Liver (tissue), 9 donors: Measurements from ENCODE around the gene SULT1C4. TPM values are rescaled to one million over a fixed set of nuclear protein-coding genes. Genes with fewer than 3 reads are reported as not detected.

Experiments used
- DNase-seq: peaks from one replicate; pipeline ENCODE4 v3.0.0-alpha.2; 2017; ENCODE audit warnings: low spot score
- H3K27ac ChIP-seq, 2 donors: one replicate each; pipeline ENCODE4 v1.7.0; 2013; ENCODE audit warnings: inconsistent platforms in 2 of 2, low read length in 2 of 2, control low read depth in 1 of 2, low read depth in 1 of 2, mild to moderate bottlenecking in 1 of 2
- H3K27me3 ChIP-seq, 4 donors: one replicate each; pipeline versions ENCODE4 v1.6.1 to v1.7.0; 2013; ENCODE audit warnings: low read length in 3 of 4, inconsistent platforms in 1 of 4, mild to moderate bottlenecking in 1 of 4, moderate library complexity in 1 of 4; ENCODE audit not compliant: control insufficient read depth in 4 of 4, insufficient read depth in 4 of 4
- H3K36me3 ChIP-seq, 4 donors: one replicate each; pipeline versions ENCODE4 v1.6.1 to v1.7.0; 2013; ENCODE audit warnings: low read length in 3 of 4, mild to moderate bottlenecking in 3 of 4, low read depth in 1 of 4, moderate library complexity in 1 of 4; ENCODE audit not compliant: control insufficient read depth in 4 of 4, insufficient read depth in 3 of 4
- H3K4me1 ChIP-seq, 4 donors: one replicate each; pipeline versions ENCODE4 v1.6.1 to v1.7.0; 2013; ENCODE audit warnings: low read length in 3 of 4, mild to moderate bottlenecking in 3 of 4, moderate library complexity in 1 of 4; ENCODE audit not compliant: control insufficient read depth in 4 of 4, insufficient read depth in 4 of 4
- H3K4me3 ChIP-seq, 3 donors: one replicate each; pipeline versions ENCODE4 v1.6.1 to v1.7.0; 2013; ENCODE audit warnings: low read length in 3 of 3, control low read depth in 1 of 3, low read depth in 1 of 3, mild to moderate bottlenecking in 1 of 3
- H3K9ac ChIP-seq, 2 donors: one replicate each; pipeline ENCODE4 v1.7.0; 2013; ENCODE audit warnings: low read length in 2 of 2, mild to moderate bottlenecking in 2 of 2, moderate library complexity in 2 of 2, control low read depth in 1 of 2, low read depth in 1 of 2
- H3K9me3 ChIP-seq, 4 donors: one replicate each; pipeline versions ENCODE4 v1.6.1 to v1.7.0; 2013; ENCODE audit warnings: low read length in 3 of 4; ENCODE audit not compliant: control insufficient read depth in 4 of 4
- ATF3 ChIP-seq: IDR thresholded peaks from 2 replicates; pipeline ENCODE4 v1.6.1; 2016; ENCODE audit warnings: antibody characterized with exemption
- CTCF ChIP-seq: fragments of 150-350 bp; IDR thresholded peaks from 2 replicates; pipeline ENCODE4 v1.5.1; 2017; ENCODE audit warnings: improper control_type of control experiment, low read depth, low read length; ENCODE audit not compliant: missing input control
- EGR1 ChIP-seq, 2 donors: IDR thresholded peaks; 2 replicates each; pipeline ENCODE4 v1.6.1; 2016 to 2018; ENCODE audit warnings: antibody characterized with exemption in 2 of 2, low read depth in 2 of 2
- FOXA1 ChIP-seq: IDR thresholded peaks from 2 replicates; pipeline ENCODE4 v1.6.1; 2016; ENCODE audit warnings: antibody characterized with exemption
- FOXA2 ChIP-seq: IDR thresholded peaks from 2 replicates; pipeline ENCODE4 v1.6.1; 2016; ENCODE audit warnings: antibody characterized with exemption
- GABPA ChIP-seq, 2 donors: IDR thresholded peaks in 1 of 2; conservative IDR thresholded peaks in 1 of 2; 2 replicates each; pipeline ENCODE4 v1.6.1; 2016; ENCODE audit warnings: antibody characterized with exemption in 2 of 2, mild to moderate bottlenecking in 1 of 2, moderate library complexity in 1 of 2
- HNF4A ChIP-seq, 2 donors: conservative IDR thresholded peaks; 2 replicates each; pipeline ENCODE4 v1.6.1; 2016; ENCODE audit warnings: antibody characterized with exemption in 2 of 2, mild to moderate bottlenecking in 2 of 2
- HNF4G ChIP-seq: IDR thresholded peaks from 2 replicates; pipeline ENCODE4 v1.6.1; 2016; ENCODE audit warnings: antibody characterized with exemption
- JUND ChIP-seq, 2 donors: IDR thresholded peaks; 2 replicates each; pipeline ENCODE4 v1.6.1; 2016; ENCODE audit warnings: antibody characterized with exemption in 2 of 2
- MAX ChIP-seq: IDR thresholded peaks from 2 replicates; pipeline ENCODE4 v1.6.1; 2016; ENCODE audit warnings: antibody characterized with exemption
- NR2F2 ChIP-seq: IDR thresholded peaks from 2 replicates; pipeline ENCODE4 v1.6.1; 2016; ENCODE audit warnings: antibody characterized with exemption
- RAD21 ChIP-seq, 2 donors: IDR thresholded peaks; 2 replicates each; pipeline ENCODE4 v1.6.1; 2016; ENCODE audit warnings: antibody characterized with exemption in 2 of 2, mild to moderate bottlenecking in 2 of 2
- REST ChIP-seq: IDR thresholded peaks from 2 replicates; pipeline ENCODE4 v1.6.1; 2016; ENCODE audit warnings: antibody characterized with exemption, mild to moderate bottlenecking
- RXRA ChIP-seq, 2 donors: IDR thresholded peaks; 2 replicates each; pipeline ENCODE4 v1.6.1; 2017 to 2018; ENCODE audit warnings: antibody characterized with exemption in 2 of 2, mild to moderate bottlenecking in 1 of 2
- SP1 ChIP-seq: IDR thresholded peaks from 2 replicates; pipeline ENCODE4 v1.6.1; 2018; ENCODE audit warnings: antibody characterized with exemption, mild to moderate bottlenecking
- TAF1 ChIP-seq: conservative IDR thresholded peaks from 2 replicates; pipeline ENCODE4 v1.6.1; 2016; ENCODE audit warnings: antibody characterized with exemption, mild to moderate bottlenecking
- YY1 ChIP-seq: IDR thresholded peaks from 2 replicates; pipeline ENCODE4 v1.6.1; 2016; ENCODE audit warnings: antibody characterized with exemption, mild to moderate bottlenecking
- ZBTB33 ChIP-seq: IDR thresholded peaks from 2 replicates; pipeline ENCODE4 v1.6.1; 2016; ENCODE audit warnings: antibody characterized with exemption
- WGBS: extraction: QIAGEN DNeasy Blood & Tissue Kit; methylation state at CpG from one replicate; pipeline ENCODE4 v1.1.7; 2013; 5-methylcytosine and 5-hydroxymethylcytosine counted together
- polyA plus RNA-seq, 2 donors: library from polyadenylated mRNA; stranded (reverse) in 1 of 2; unstranded in 1 of 2; fragments of 200-250 nt in 1 of 2; fragments of >200 nt in 1 of 2; fragmentation: Nextera tagmentation in 1 of 2; extraction: Ambion mirVana in 1 of 2; gene quantifications; one replicate each; pipeline versions ENCODE4 v1.2.1 to v1.2.3, GENCODE V29; 2013 to 2015
- total RNA-seq, 2 donors: library from RNA; depleted of rRNA; stranded (reverse); fragments of >200 nt; gene quantifications; one replicate each; pipeline ENCODE4 v1.2.3, GENCODE V29; 2014
- donor health status: healthy.
- donor health status: healthy.
- donor health status: healthy.
- donor health status: healthy.
- donor health status: healthy.

The SULT1C4 gene
- total and polyA plus RNA-seq, 4 donors, result 1.0 to 12.8 (median 1.3) TPM

- Histone ChIP-seq H3K4me3 (no peak overlapping the region), H3K9ac (no peak overlapping the region), H3K4me1 (no peaks in the 10 kb centered on the region), H3K9me3 (peaks cover 0 to 6% (median 0%) of the 10 kb centered on the region in 4 donors), H3K36me3 (no peaks in the 10 kb centered on the region), H3K27ac (no peak overlapping the region), H3K27me3 (no peaks in the 10 kb centered on the region)
- DNase-seq, result no peak
- WGBS, result 93% methylated on average over 1 of the region's 1 CpG
- TF ChIP-seq NR2F2 (no peak), FOXA2 (no peak), YY1 (no peak), FOXA1 (no peak), RXRA (IDR thresholded peaks at IDR 0.05) (no peak), HNF4G (no peak), ATF3 (no peak), EGR1 (IDR thresholded peaks at IDR 0.05; ENCODE audit: low read depth in 2 of 2) (no peak), SP1 (no peak), REST (no peak), GABPA (IDR thresholded peaks at IDR 0.05 in 1 of 2, conservative IDR thresholded peaks at IDR 0.05 in 1 of 2) (no peak), CTCF (no peak), ZBTB33 (no peak), RAD21 (IDR thresholded peaks at IDR 0.05) (no peak), HNF4A (conservative IDR thresholded peaks at IDR 0.05) (no peak), MAX (no peak), JUND (IDR thresholded peaks at IDR 0.05) (no peak), TAF1 (no peak)
Observed at GRCh38 chr2:108392029-108392428, 14.3 kb downstream of the SULT1C4 start.

GRCh38 chr2:108393197-108393596, 15.4 kb downstream of the SULT1C4 start:
- H3K9ac ChIP-seq, result no peak overlapping the region
- DNase-seq, result no peak
- no peak overlapping the region for H3K4me3 ChIP-seq
- no peaks in the 10 kb centered on the region for H3K36me3 ChIP-seq
- H3K4me1 ChIP-seq, result no peaks in the 10 kb centered on the region
- H3K27me3 ChIP-seq, result no peaks in the 10 kb centered on the region
- peaks cover 0 to 6% (median 0%) of the 10 kb centered on the region in 4 donors for H3K9me3 ChIP-seq
- no peak overlapping the region for H3K27ac ChIP-seq
- TF ChIP-seq GABPA (IDR thresholded peaks at IDR 0.05 in 1 of 2, conservative IDR thresholded peaks at IDR 0.05 in 1 of 2) (no peak), MAX (no peak), FOXA2 (no peak), HNF4A (conservative IDR thresholded peaks at IDR 0.05) (no peak), SP1 (no peak), JUND (IDR thresholded peaks at IDR 0.05) (no peak), TAF1 (no peak), YY1 (no peak), NR2F2 (no peak), EGR1 (IDR thresholded peaks at IDR 0.05; ENCODE audit: low read depth in 2 of 2) (no peak), ATF3 (no peak), RXRA (IDR thresholded peaks at IDR 0.05) (no peak), FOXA1 (no peak), HNF4G (no peak), RAD21 (IDR thresholded peaks at IDR 0.05) (no peak), CTCF (no peak)
